Activated CD4-positive, alpha-beta T cell treated with anti-CD3 and anti-CD28 coated beads, Interleukin-2, Interleukin-6, amounts not matched to agents 100 ng/mL and 50 ng/mL, durations not matched to agents 16 hours and 8 hours (primary cell): ENCODE data around the gene IL10RB.

Source experiments
- DNase-seq: peaks from one replicate; pipeline ENCODE4 v3.0.0-alpha.2; 2020

The IL10RB gene

GRCh38 chr21:33339135-33339534, 73.0 kb downstream of the IL10RB start:
- DNase-seq: no peak

DNA sequence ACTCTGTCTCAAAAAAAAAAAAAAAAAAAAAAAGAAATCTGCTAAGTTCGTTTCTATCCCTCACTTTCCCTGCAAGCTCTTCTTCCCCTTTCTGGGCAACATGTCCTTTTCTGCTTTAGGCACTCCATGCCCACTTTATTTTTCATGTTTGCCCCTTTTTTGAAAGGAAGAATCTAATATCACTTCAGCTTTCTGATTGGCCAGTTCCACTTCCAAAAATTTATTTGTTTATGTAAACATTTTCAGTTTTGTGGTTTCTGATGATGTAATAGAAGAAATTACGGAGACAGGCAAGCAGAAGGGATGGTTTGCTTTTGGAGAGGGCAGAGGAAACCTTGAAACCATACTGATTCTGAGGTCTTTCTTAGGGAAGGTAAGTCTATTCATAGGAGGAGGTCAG, 73.8 kb downstream of the IL10RB start:
- DNase-seq: no peak

DNA sequence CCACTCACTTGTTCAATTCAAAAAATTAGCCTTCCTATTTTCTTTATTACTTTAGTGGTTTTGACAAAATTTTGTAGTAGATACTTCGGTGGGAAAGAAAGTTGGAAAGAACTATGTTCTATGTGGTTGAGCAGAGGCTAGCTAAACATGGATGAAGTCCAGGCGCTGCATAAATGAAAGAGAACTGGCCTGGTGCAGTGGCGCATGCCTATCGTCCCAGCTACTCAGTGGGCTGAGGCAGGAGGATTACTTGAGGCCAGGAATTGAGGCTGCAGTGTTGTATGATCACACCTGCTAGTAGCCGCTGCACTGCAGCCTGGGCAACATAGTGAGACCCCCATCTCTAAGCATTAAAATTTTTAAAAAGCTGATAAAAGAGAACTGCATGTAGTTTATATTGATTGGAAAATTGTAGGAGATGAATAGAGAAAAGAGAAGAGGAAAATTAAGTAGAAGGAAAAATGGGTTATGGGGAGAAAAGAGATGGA, 79.6 kb downstream of the IL10RB start:
- DNase-seq: no peak
